ENCODE data around the gene A3GALT2.

DNA sequence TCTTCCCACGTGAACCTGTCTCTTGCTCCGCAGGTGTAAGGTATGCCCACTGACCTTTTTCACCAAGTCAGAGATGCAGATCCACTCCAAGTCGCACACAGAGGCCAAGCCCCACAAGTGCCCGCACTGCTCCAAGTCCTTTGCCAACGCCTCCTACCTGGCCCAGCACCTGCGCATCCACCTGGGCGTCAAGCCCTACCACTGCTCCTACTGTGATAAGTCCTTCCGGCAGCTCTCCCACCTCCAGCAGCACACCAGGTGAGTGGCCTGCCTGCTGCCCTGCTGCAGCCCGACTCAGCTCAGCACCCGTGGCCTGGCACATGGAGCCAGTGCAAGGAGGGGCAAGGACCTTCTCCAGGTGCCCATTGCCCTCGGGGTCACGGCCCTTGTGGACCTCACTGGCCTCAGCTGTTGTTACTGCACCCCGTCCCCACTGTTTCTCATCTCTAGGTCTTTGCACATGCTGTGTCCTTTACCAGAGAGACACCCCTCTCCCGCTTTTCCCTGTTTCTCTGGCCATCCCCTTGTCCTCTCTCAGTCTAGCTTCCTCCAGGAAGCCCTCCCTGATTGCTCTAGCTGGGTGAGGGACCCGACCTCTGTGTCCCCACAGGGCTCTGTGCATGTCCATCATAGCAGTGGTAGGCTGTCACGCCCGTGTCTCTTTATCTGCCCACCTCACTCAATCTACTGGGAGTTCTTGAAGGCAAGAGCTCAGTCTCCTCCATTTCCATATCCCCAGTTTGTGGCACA, 39.2 kb downstream of the A3GALT2 start:
- no peak for TF ChIP-seq TCF7L2 (IDR thresholded peaks at IDR 0.05; ENCODE audit: low read depth, low read length)
- TF ChIP-seq CTCF (IDR thresholded peaks at IDR 0.05): no peak
- TF ChIP-seq POLR2AphosphoS5 (IDR thresholded peaks at IDR 0.05; ENCODE audit: low read depth, low read length): no peak
- TF ChIP-seq, protein P1, sequence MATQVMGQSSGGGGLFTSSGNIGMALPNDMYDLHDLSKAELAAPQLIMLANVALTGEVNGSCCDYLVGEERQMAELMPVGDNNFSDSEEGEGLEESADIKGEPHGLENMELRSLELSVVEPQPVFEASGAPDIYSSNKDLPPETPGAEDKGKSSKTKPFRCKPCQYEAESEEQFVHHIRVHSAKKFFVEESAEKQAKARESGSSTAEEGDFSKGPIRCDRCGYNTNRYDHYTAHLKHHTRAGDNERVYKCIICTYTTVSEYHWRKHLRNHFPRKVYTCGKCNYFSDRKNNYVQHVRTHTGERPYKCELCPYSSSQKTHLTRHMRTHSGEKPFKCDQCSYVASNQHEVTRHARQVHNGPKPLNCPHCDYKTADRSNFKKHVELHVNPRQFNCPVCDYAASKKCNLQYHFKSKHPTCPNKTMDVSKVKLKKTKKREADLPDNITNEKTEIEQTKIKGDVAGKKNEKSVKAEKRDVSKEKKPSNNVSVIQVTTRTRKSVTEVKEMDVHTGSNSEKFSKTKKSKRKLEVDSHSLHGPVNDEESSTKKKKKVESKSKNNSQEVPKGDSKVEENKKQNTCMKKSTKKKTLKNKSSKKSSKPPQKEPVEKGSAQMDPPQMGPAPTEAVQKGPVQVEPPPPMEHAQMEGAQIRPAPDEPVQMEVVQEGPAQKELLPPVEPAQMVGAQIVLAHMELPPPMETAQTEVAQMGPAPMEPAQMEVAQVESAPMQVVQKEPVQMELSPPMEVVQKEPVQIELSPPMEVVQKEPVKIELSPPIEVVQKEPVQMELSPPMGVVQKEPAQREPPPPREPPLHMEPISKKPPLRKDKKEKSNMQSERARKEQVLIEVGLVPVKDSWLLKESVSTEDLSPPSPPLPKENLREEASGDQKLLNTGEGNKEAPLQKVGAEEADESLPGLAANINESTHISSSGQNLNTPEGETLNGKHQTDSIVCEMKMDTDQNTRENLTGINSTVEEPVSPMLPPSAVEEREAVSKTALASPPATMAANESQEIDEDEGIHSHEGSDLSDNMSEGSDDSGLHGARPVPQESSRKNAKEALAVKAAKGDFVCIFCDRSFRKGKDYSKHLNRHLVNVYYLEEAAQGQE (IDR thresholded peaks at IDR 0.05; ENCODE audit: insufficient read depth in 1 of 2, low read depth in 2 of 2, low read length in 1 of 2): no peak
- TF ChIP-seq SIN3A (IDR thresholded peaks at IDR 0.05; ENCODE audit: borderline replicate concordance, insufficient read depth, low read depth, low read length): no peak
